NCI-H2107 (cell line): ENCODE data around the gene WNK1.
"Not testable (repeated sequence)": the region's sequence is repeated elsewhere in the genome, so short reads cannot be mapped to it uniquely, and the experiment has no call there.

Experiments
- DNase-seq: peaks from one replicate; lab custom pipeline; 2025; lab: John Stamatoyannopoulos, UW

The WNK1 gene

DNA sequence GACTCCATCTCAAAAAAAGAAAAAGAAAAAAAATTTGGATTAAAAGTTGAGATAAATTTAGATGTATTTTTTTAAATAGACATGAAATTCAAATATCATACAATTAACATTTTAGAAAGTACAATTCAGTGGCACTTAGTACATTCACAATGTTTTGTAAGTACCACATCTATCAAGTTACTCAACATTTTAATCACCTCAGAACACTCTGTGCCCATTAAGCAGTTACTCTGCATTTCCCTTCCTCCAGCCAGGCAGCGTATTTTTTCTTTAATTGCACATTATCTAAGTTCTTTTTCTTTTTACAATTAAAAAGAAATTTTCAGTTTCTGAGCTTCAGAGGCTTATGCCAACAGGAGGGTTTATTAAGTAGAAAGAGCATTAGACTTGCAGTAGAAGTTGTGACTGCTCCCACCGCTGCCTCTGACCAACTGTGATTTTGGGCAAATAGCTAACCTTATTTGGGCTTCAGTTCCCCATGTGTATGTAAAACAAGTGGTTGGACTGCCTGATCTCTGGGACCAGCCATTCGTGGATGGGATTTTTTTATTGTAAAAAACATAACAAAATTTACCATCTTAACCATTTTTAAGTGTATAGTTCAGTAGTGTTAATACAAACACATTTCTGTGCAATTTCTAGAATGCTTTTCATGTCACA, 65.7 kb downstream of the WNK1 start:
- no peak for DNase-seq

GRCh38 chr12:818733-819132, 66.4 kb downstream of the WNK1 start:
- no peak for DNase-seq

DNA sequence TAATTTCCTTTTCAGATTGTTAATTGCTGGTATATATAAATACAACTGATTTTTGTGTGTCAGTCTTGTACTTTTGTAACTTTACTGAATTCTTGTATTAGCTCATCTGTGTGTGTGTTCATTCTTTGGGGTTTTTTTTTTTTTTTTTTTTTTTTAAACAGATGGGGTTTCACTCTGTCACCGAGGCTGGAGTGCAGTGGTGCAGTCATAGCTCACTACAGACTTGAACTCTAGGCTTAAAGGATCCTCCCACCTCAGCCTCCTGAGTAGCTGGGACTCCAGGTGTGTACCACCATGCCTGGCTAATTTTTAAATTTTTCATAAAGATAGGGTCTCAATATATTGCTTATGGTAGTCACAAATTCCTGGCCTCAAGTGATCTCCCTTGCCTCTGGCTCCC, 68.0 kb downstream of the WNK1 start:
- no peak for DNase-seq

- no peak for DNase-seq
Observed at GRCh38 chr12:823028-823698, 70.8 kb downstream of the WNK1 start.

GRCh38 chr12:826331-826730, 74.0 kb downstream of the WNK1 start:
- DNase-seq = no peak

DNA sequence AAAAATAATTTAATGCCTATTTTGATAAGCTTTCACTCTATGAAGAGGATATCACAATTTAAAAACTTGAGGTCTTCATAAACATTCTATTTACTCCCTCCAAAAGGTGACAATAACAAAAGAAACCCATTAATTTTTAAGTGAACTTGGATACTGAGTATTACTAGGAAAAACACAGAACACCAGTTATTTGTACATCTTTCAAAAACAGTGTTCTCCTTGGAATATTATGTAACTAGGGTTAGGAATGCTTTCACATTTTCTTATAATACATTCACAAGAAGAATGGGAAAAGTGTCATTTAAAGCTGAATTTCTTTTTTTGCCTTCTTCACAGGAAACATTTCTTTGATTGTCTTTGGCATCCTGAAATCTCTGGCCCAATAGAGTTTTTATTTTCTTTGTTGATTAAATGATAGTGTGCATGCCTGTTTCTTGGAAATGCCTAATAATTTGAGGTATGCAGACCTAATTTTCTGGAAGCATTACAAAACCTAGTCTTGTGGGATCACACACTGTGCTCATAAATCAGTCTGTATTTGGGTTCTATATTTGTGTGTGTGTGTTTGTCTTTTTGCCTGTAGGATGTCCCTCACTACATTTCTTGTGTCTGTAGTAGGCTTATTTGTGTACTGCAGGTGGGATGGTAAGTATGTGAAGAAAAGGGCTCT, 76.5 kb downstream of the WNK1 start:
- DNase-seq = no peak

GRCh38 chr12:830111-830867, 77.9 kb downstream of the WNK1 start:
- DNase-seq = no peak

GRCh38 chr12:835754-836518, 83.6 kb downstream of the WNK1 start:
- DNase-seq = no peak

DNA sequence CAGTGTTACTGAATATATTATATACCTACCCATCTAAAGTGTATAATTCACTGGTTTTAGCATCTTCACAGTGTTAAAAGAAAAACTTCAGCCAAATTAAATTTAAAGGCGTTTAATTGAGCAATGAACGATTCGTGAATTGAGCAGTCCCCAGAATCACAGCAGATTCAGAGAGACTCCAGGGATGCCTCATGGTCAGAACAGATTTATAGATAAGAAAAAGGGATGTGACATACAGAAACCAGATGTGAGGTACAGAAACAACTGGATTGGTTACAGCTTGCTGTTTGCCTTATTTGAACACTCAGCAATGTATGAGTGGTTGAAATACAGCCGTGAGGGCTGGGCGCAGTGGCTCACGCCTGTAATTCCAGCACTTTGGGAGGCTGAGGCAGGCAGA, 84.6 kb downstream of the WNK1 start:
- DNase-seq = no peak

- DNase-seq = no peak
Observed at GRCh38 chr12:837548-837947, 85.2 kb downstream of the WNK1 start.

DNA sequence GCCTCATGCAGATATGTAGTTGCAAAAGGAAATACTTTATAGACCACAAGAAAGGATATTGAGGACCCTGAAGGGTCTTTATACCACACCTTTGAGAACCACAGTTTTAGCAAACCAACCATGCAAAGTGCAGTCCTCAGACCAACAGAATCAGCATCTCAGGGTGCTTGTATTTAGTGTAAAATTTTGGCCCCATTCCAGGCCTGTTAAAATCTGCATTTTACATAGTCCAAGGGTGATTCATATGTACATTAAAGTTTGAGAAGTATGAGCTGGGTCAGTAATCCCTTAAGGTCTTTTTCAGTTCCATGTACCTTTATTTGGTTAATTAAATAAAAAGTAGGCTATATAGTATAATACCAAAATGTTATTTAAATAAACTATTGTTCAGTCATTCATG, 91.2 kb downstream of the WNK1 start:
- DNase-seq = no peak

- no peak for DNase-seq
Observed at GRCh38 chr12:846421-846820, 94.0 kb downstream of the WNK1 start.

DNA sequence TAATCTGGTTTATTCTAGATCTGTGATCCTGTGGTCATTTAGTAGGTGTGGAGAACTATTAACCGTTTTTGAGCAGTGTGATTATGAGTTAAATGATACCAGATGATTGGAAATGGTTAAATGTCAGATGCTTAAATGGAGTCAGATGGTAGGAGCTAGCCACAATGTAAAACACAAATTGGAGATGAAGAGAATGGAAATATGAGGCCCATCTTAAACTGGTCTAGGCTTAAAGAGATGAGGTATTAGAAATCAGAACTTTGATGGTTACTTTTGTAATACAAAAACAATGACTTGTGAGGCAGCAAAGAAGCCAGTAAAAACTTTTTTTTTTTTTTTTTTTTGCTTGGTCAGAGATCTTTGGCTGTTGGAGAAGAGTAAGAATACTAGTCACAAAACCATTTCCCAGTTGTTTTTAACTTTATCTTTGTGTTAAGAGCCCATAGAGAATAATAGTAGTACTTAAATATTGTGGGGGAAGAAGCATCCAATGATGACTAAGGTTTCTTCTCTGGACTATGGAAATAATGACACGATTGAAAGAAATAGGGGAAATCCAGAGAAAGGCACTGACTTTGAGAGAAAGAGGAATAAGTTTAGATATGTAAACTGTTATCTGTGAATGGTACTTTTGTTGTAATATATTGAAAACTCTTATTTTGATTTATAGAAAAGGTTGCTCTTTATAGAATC, 95.9 kb downstream of the WNK1 start:
- DNase-seq = no peak

- DNase-seq = no peak
Observed at GRCh38 chr12:848882-849527, 96.6 kb downstream of the WNK1 start.

GRCh38 chr12:849733-850437, 97.5 kb downstream of the WNK1 start:
- not testable (repeated sequence) for DNase-seq

DNA sequence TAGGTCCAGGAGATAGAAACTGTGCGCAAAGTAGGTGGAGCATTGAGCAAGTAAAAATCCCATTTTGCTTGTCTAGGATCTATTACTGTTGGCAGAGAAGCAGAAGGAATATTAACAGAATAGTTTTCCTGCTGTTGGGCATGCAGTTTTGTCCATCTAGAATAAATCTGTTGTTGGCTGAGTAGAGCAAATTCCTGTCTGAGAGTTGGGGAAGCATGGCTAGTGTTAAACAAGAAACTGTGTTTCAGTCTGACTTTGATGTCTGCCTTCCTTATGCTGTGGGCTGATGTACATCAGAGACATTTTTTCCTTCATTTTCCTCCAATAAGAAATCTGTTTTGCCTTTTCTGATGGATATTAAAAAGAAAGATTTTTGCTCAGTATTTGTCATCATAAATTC, 99.0 kb downstream of the WNK1 start:
- no peak for DNase-seq

DNA sequence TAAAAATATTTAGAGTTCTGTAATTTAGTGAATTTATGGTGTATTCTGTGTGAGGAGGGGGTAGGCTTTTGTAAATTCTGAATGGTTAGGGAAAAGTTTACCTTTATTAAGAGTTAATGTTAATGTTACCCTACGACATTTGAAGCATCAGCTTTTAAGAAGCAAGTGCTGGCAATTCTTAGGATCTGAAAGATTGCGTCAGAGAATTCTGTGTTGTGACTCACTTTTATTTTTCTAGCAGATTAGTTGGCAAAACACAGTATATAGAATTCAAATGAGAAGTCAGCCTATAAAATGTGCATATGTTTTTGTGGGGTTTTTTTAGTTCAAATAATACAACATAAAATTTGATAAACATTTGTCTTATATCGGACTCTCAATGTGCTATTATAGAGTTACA, 99.5 kb downstream of the WNK1 start:
- no peak for DNase-seq

GRCh38 chr12:852864-853263, 100.5 kb downstream of the WNK1 start:
- DNase-seq = no peak

DNA sequence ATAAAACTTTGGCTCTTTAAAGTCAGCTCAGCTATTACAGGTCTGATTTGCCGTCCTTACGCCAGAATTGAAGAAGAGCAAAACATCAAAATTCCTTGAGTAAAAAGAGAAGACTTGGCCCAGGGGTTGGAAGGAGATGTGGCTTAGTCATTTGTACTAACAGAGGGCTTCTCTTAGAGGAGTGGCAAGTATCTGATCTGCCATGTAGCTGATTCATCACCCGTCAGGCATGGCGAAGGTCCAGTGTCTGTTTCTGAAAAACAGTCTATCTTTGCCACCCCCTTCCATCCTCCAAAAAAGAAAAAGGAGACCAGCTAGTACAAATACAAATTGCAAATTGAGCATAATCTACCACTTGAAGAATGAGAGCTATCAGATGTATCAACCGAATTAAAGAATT, 105.2 kb downstream of the WNK1 start:
- no peak for DNase-seq

DNA sequence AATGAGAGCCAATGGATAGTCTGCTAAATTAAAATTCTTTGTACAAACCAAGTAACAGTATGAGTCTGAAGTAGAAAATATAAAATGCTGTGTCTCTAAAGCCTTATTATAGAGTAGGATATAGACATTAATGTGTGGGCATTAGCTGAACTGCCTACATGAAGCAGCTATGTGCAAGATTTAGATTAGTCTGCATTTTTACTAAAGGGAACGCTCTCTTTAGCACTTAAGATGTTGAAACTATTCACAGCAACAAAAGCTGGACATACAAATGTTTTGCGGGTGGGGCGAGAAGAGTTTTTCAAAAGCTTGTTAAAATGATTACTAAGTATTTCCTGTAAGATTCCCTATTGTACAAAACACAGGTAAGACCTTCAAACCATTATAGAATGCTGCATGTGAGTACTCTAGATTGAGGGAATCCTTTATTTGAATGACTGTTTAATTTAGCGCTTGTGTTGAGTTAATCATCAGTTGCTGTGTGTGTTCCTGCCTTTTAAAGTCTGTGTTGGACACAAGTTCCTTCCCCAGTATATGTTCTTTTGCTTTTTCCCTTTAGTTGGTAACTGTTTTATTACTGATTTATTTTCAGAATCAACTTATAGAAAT, 110.0 kb downstream of the WNK1 start:
- no peak for DNase-seq
